ENCODE measurements around the gene FBXO44. TPM values are rescaled to one million over a fixed set of nuclear protein-coding genes. Genes with fewer than 3 reads are reported as not detected.

FBXO44 gene
- total RNA-seq, 4 donors from 2014 or later = 13.3 to 19.8 (median 16.1) TPM

GRCh38 chr1:11705596-11705995 is 50.9 kb downstream of the FBXO44 start:
- intact Hi-C loops (cut with DNase I) = no loop called here
- DNase-seq (ENCODE audit: extremely low spot score) = no peak
- Histone ChIP-seq H3K27ac (replicated peaks in 1 of 4) (no peak overlapping the region), H3K36me3 (no peaks in the 10 kb centered on the region), H3K9me3 (no peaks in the 10 kb centered on the region), H3K4me1 (peaks cover 9 to 15% (median 11%) of the 10 kb centered on the region in 4 donors), H3K27me3 (peaks cover 0 to 79% (median 11%) of the 10 kb centered on the region in 4 donors), H3K4me3 (no peak overlapping the region)
- whole genome bisulfite sequencing = 83% methylated on average over 9 of the region's 9 CpGs
- no peak for TF ChIP-seq POLR2A (IDR thresholded peaks at IDR 0.05; ENCODE audit: low read depth)

GRCh38 chr1:11706292-11706691 is 51.6 kb downstream of the FBXO44 start:
- intact Hi-C loops (cut with DNase I) = no loop called here
- H3K4me3 ChIP-seq = no peak overlapping the region
- 87% methylated on average over 14 of the region's 14 CpGs for WGBS
- TF ChIP-seq EP300 (IDR thresholded peaks at IDR 0.05) (no peak), CTCF (IDR thresholded peaks at IDR 0.05) (no peak), POLR2A (IDR thresholded peaks at IDR 0.05; ENCODE audit: low read depth) (no peak), POLR2AphosphoS5 (IDR thresholded peaks at IDR 0.05) (no peak)
- peaks cover 0 to 75% (median 6%) of the 10 kb centered on the region in 4 donors for H3K27me3 ChIP-seq
- no peaks in the 10 kb centered on the region for H3K9me3 ChIP-seq
- no peaks in the 10 kb centered on the region for H3K36me3 ChIP-seq
- peaks cover 5 to 9% (median 7%) of the 10 kb centered on the region in 4 donors for H3K4me1 ChIP-seq
- no peak overlapping the region for H3K27ac ChIP-seq (replicated peaks in 1 of 4)
- DNase-seq (ENCODE audit: extremely low spot score) = no peak

- H3K9me3 ChIP-seq = no peaks in the 10 kb centered on the region
- H3K4me1 ChIP-seq = peaks cover 0 to 9% (median 0%) of the 10 kb centered on the region in 4 donors
- peaks cover 0 to 80% (median 0%) of the 10 kb centered on the region in 4 donors for H3K27me3 ChIP-seq
- TF ChIP-seq POLR2AphosphoS5 (IDR thresholded peaks at IDR 0.05) = no peak
- TF ChIP-seq EP300 (IDR thresholded peaks at IDR 0.05) = no peak
- TF ChIP-seq POLR2A (IDR thresholded peaks at IDR 0.05; ENCODE audit: low read depth) = no peak
- no peak for TF ChIP-seq CTCF (IDR thresholded peaks at IDR 0.05)
- H3K36me3 ChIP-seq = no peaks in the 10 kb centered on the region
- intact Hi-C loops (cut with DNase I) = no loop called here
- no peak for DNase-seq (ENCODE audit: extremely low spot score)
- H3K4me3 ChIP-seq = no peak overlapping the region
- WGBS = 60% methylated on average over 16 of the region's 17 CpGs
- H3K27ac ChIP-seq (replicated peaks in 1 of 4) = no peak overlapping the region
These were observed 53.1 kb downstream of the FBXO44 start for GRCh38 chr1:11707621-11708276.

- H3K36me3 ChIP-seq = no peaks in the 10 kb centered on the region
- H3K27me3 ChIP-seq = peaks cover 0 to 80% (median 0%) of the 10 kb centered on the region in 4 donors
- DNase-seq (ENCODE audit: extremely low spot score) = no peak
- TF ChIP-seq POLR2A (IDR thresholded peaks at IDR 0.05; ENCODE audit: low read depth) = no peak
- TF ChIP-seq POLR2AphosphoS5 (IDR thresholded peaks at IDR 0.05) = no peak
- no peak for TF ChIP-seq CTCF (IDR thresholded peaks at IDR 0.05)
- no peak for TF ChIP-seq EP300 (IDR thresholded peaks at IDR 0.05)
- no peaks in the 10 kb centered on the region for H3K9me3 ChIP-seq
- no peak overlapping the region for H3K27ac ChIP-seq (replicated peaks in 1 of 4)
- H3K4me1 ChIP-seq = peaks cover 0 to 9% (median 0%) of the 10 kb centered on the region in 4 donors
- 82% methylated on average over 11 of the region's 11 CpGs for WGBS
- intact Hi-C loops (cut with DNase I) = no loop called here
- H3K4me3 ChIP-seq = no peak overlapping the region
These were observed 54.1 kb downstream of the FBXO44 start for GRCh38 chr1:11708554-11709350.

GRCh38 chr1:11711490-11711889 is 56.8 kb downstream of the FBXO44 start:
- 88% methylated on average over 5 of the region's 5 CpGs for WGBS
- Histone ChIP-seq H3K9me3 (no peaks in the 10 kb centered on the region), H3K27me3 (peaks cover 0 to 80% (median 0%) of the 10 kb centered on the region in 4 donors), H3K36me3 (no peaks in the 10 kb centered on the region), H3K27ac (replicated peaks in 1 of 4) (no peak overlapping the region), H3K4me1 (peaks cover 0 to 9% (median 0%) of the 10 kb centered on the region in 4 donors), H3K4me3 (no peak overlapping the region)
- DNase-seq (ENCODE audit: extremely low spot score) = no peak
- TF ChIP-seq POLR2A (IDR thresholded peaks at IDR 0.05; ENCODE audit: low read depth) (no peak), CTCF (IDR thresholded peaks at IDR 0.05) (no peak), EP300 (IDR thresholded peaks at IDR 0.05) (no peak), POLR2AphosphoS5 (IDR thresholded peaks at IDR 0.05) (no peak)
- intact Hi-C loops (cut with DNase I) = no loop called here
